Mesenchymal stem cell (in vitro differentiated cells and primary cell): ENCODE measurements around the gene ADNP2. TPM values are rescaled to one million over a fixed set of nuclear protein-coding genes. Genes with fewer than 3 reads are reported as not detected.

Experiments
- DNase-seq: peaks from one replicate; pipeline ENCODE4 v3.0.0-alpha.2; 2013
- H2AFZ ChIP-seq: one replicate; pipeline ENCODE4 v1.6.1; 2013; ENCODE audit warnings: low read depth, mild to moderate bottlenecking, control low read depth, inconsistent platforms, low read length, moderate library complexity
- H2AK5ac ChIP-seq: 2 replicates; pipeline ENCODE4 v1.6.1; 2013; ENCODE audit warnings: low read length, moderate library complexity, mild to moderate bottlenecking, inconsistent platforms; ENCODE audit not compliant: severe bottlenecking
- H2BK120ac ChIP-seq: one replicate; pipeline ENCODE4 v1.6.1; 2013; ENCODE audit warnings: low read depth, mild to moderate bottlenecking, inconsistent platforms, low read length, moderate library complexity
- H2BK12ac ChIP-seq, 2 experiments: one replicate each; pipeline ENCODE4 v1.6.1; 2013; ENCODE audit warnings: inconsistent platforms in 2 of 2, low read length in 2 of 2, mild to moderate bottlenecking in 2 of 2, moderate library complexity in 2 of 2, control low read depth in 1 of 2
- H2BK15ac ChIP-seq: one replicate; pipeline ENCODE4 v1.6.1; 2013; ENCODE audit warnings: mild to moderate bottlenecking, low read depth, inconsistent platforms; ENCODE audit not compliant: poor library complexity, severe bottlenecking
- H2BK5ac ChIP-seq: 2 replicates; pipeline ENCODE4 v1.6.1; 2013; ENCODE audit warnings: low read depth, mild to moderate bottlenecking, low read length, control low read depth, inconsistent platforms; ENCODE audit not compliant: poor library complexity, severe bottlenecking
- H3K14ac ChIP-seq, 2 experiments: one replicate each; pipeline ENCODE4 v1.6.1; 2013; ENCODE audit warnings: inconsistent platforms in 2 of 2, low read length in 2 of 2, control low read depth in 1 of 2, mild to moderate bottlenecking in 1 of 2, moderate library complexity in 1 of 2
- H3K18ac ChIP-seq, 2 experiments: one replicate each; pipeline ENCODE4 v1.6.1; 2013; ENCODE audit warnings: inconsistent platforms in 2 of 2, low read length in 2 of 2, control low read depth in 1 of 2, low read depth in 1 of 2, mild to moderate bottlenecking in 1 of 2
- H3K23ac ChIP-seq, 2 experiments: one replicate each; pipeline ENCODE4 v1.6.1; 2013; ENCODE audit warnings: inconsistent platforms in 2 of 2, low read length in 2 of 2, mild to moderate bottlenecking in 2 of 2, moderate library complexity in 2 of 2, control low read depth in 1 of 2
- H3K27ac ChIP-seq: 2 replicates; pipeline ENCODE4 v1.5.1; 2013; ENCODE audit warnings: mild to moderate bottlenecking, moderate library complexity, low read length, control low read depth, inconsistent platforms; ENCODE audit not compliant: poor library complexity, severe bottlenecking
- H3K27me3 ChIP-seq, 2 experiments: 2 replicates each; pipeline versions ENCODE4 v1.6.1 to v1.7.0; 2013; ENCODE audit warnings: low read length in 2 of 2, mild to moderate bottlenecking in 2 of 2, moderate library complexity in 2 of 2, control low read depth in 1 of 2, inconsistent platforms in 1 of 2; ENCODE audit not compliant: control insufficient read depth in 1 of 2, insufficient read depth in 1 of 2
- H3K36me3 ChIP-seq, 2 experiments: 2 replicates each; pipeline versions ENCODE4 v1.6.1 to v1.7.0; 2013; ENCODE audit warnings: low read length in 2 of 2, control low read depth in 1 of 2, inconsistent platforms in 1 of 2, low read depth in 1 of 2, mild to moderate bottlenecking in 1 of 2; ENCODE audit not compliant: insufficient read depth in 2 of 2, control insufficient read depth in 1 of 2
- H3K4ac ChIP-seq, 2 experiments: one replicate each; pipeline ENCODE4 v1.6.1; 2013; ENCODE audit warnings: inconsistent platforms in 2 of 2, low read length in 2 of 2, mild to moderate bottlenecking in 2 of 2, moderate library complexity in 2 of 2, control low read depth in 1 of 2, low read depth in 1 of 2
- H3K4me1 ChIP-seq: 2 replicates; pipeline ENCODE4 v1.6.1; 2013; ENCODE audit warnings: low read depth, low read length, control low read depth; ENCODE audit not compliant: control insufficient read depth, insufficient read depth
- H3K4me2 ChIP-seq: 2 replicates; pipeline ENCODE4 v1.6.1; 2013; ENCODE audit warnings: low read length, mild to moderate bottlenecking, inconsistent platforms; ENCODE audit not compliant: poor library complexity, severe bottlenecking
- H3K4me3 ChIP-seq, 2 experiments: 2 replicates each; pipeline versions ENCODE4 v1.5.1 to v1.7.0; 2013; ENCODE audit warnings: low read length in 2 of 2, mild to moderate bottlenecking in 2 of 2, control low read depth in 1 of 2, low read depth in 1 of 2; ENCODE audit not compliant: insufficient read depth in 1 of 2
- H3K79me1 ChIP-seq: replicated peaks from 2 replicates; pipeline ENCODE4 v1.6.1; 2013; ENCODE audit warnings: mild to moderate bottlenecking, control low read depth, low read length, inconsistent platforms; ENCODE audit not compliant: poor library complexity, severe bottlenecking
- H3K9ac ChIP-seq: 2 replicates; pipeline ENCODE4 v1.7.0; 2013; ENCODE audit warnings: mild to moderate bottlenecking, low read length, moderate library complexity
- H3K9me3 ChIP-seq: 2 replicates; pipeline ENCODE4 v1.7.0; 2013; ENCODE audit warnings: mild to moderate bottlenecking, low read length; ENCODE audit not compliant: control insufficient read depth
- H4K8ac ChIP-seq: one replicate; pipeline ENCODE4 v1.6.1; 2013; ENCODE audit warnings: inconsistent platforms, mild to moderate bottlenecking, low read length, moderate library complexity
- H4K91ac ChIP-seq: one replicate; pipeline ENCODE4 v1.6.1; 2013; ENCODE audit warnings: mild to moderate bottlenecking, low read length, inconsistent platforms
- WGBS: methylation state at CpG from one replicate; pipeline ENCODE4 v1.1.7; 2013; ENCODE audit warnings: mixed read lengths; 5-methylcytosine and 5-hydroxymethylcytosine counted together
- polyA plus RNA-seq, 2 experiments: library from polyadenylated mRNA; stranded (reverse); fragments of 200-250 nt; gene quantifications; one replicate each; pipeline ENCODE4 v1.2.3, GENCODE V29; 2013

ADNP2 gene, protein sequence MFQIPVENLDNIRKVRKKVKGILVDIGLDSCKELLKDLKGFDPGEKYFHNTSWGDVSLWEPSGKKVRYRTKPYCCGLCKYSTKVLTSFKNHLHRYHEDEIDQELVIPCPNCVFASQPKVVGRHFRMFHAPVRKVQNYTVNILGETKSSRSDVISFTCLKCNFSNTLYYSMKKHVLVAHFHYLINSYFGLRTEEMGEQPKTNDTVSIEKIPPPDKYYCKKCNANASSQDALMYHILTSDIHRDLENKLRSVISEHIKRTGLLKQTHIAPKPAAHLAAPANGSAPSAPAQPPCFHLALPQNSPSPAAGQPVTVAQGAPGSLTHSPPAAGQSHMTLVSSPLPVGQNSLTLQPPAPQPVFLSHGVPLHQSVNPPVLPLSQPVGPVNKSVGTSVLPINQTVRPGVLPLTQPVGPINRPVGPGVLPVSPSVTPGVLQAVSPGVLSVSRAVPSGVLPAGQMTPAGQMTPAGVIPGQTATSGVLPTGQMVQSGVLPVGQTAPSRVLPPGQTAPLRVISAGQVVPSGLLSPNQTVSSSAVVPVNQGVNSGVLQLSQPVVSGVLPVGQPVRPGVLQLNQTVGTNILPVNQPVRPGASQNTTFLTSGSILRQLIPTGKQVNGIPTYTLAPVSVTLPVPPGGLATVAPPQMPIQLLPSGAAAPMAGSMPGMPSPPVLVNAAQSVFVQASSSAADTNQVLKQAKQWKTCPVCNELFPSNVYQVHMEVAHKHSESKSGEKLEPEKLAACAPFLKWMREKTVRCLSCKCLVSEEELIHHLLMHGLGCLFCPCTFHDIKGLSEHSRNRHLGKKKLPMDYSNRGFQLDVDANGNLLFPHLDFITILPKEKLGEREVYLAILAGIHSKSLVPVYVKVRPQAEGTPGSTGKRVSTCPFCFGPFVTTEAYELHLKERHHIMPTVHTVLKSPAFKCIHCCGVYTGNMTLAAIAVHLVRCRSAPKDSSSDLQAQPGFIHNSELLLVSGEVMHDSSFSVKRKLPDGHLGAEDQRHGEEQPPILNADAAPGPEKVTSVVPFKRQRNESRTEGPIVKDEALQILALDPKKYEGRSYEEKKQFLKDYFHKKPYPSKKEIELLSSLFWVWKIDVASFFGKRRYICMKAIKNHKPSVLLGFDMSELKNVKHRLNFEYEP
- polyA plus RNA-seq (2013, experiment 1 of 2), result 13.5 TPM
- 14.4 TPM for polyA plus RNA-seq (2013, experiment 2 of 2)

DNA sequence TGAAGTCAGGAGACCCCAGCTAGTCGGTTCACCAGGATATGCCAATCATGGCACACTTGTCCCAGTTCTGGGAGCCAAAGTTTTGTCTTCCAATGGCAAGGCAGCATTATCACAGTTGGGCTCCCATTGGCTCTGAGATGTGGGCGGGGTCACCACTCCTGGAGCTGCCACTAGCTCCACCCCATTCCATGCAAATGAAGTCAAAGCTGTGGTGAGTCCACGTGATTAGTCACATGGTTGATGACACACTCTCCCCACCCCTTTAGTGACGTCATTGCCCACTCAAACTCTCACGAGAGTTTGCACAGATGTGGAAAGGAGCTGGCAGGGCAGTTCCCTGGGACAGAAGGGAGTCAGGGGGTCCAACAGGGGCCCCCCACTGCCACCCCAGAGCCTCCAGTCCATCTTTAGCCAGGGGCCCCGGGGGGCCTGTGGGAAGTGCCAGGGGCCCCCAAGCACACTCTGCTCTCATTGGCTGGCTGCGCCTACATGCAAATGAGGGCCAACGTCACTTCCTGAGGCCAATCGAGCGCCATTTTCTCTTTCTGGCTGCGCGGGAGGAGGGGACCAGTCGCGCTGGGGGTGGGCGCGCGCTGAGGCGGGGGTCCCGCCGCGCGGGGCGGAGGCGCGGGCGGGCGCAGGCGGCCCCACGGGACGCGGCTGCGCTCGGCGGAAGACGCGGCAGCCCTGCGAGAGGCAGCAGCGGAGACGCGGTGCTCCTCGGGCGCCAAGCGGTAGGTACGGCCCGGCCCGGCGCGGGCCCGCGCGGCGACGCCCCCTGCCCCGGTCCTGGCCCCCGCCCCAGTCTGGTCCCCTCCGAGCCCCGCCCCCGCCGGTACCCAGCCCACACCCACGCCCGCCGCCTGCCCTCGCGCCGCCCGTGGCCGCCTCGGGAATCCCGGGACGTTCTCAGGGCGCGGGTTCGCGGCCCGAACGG, at the start of gene ADNP2:
ADNP2 (plus strand) TSS at position 524 of the 937 bp plus-strand sequence. CDS start 8,281 bp downstream, outside the sequence.
- peak within 1 kb of the TSS; percentile 97 for H4K8ac ChIP-seq
- peak within 1 kb of the TSS in 1 of 2 experiments; percentile 99 for H3K14ac ChIP-seq
- peak within 1 kb of the TSS; percentile 87 to 93 for H3K18ac ChIP-seq
- 4% methylated on average over 41 of the region's 76 CpGs for WGBS
- H2BK5ac ChIP-seq, result no peak within 1 kb of the TSS
- DNase-seq, result peak; percentile 98
- H3K36me3 ChIP-seq, result no peaks in the 10 kb centered on the region
- no peaks in the 10 kb centered on the region for H3K9me3 ChIP-seq
- peak within 1 kb of the TSS; percentile 99 for H2BK120ac ChIP-seq
- peak within 1 kb of the TSS; percentile 18 to 47 for H2BK12ac ChIP-seq
- peak within 1 kb of the TSS; percentile 95 for H4K91ac ChIP-seq
- H3K4ac ChIP-seq, result peak within 1 kb of the TSS; percentile 77 to 83
- H3K79me1 ChIP-seq, result no peaks in the 10 kb centered on the region
- peak within 1 kb of the TSS in 1 of 2 experiments; percentile 91 for H3K23ac ChIP-seq
- H2BK15ac ChIP-seq, result peak within 1 kb of the TSS; percentile 96
- peak within 1 kb of the TSS; percentile 86 to 92 for H3K4me3 ChIP-seq
- peaks cover 7% of the 10 kb centered on the region for H3K4me1 ChIP-seq
- peak within 1 kb of the TSS; percentile 88 for H3K27ac ChIP-seq
- H3K9ac ChIP-seq, result peak within 1 kb of the TSS; percentile 94
- H2AFZ ChIP-seq, result peak within 1 kb of the TSS; percentile 80
- H2AK5ac ChIP-seq, result peak within 1 kb of the TSS; percentile 53
- no peaks in the 10 kb centered on the region for H3K27me3 ChIP-seq
- peak within 1 kb of the TSS; percentile 88 for H3K4me2 ChIP-seq

DNA sequence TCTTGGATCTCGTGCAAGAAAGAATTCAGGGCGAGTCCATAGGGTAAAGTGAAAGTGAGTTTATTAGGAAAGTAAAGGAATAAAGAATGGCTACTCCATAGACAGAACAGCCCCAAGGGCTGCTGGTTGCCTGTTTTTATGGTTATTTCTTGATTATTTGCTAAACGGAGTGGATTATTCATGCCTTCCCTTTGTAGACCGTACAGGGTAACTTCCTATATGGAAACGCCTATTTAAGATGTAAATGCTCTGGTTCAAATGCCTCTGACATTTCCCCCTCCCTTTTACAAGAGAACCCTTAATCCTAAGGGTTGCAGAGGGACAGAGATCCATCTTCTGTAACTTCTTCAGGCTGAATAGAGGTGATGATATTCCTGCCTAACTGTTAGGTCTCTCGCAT, 49.1 kb upstream of the ADNP2 start:
- H3K14ac ChIP-seq, result no peak overlapping the region
- no peak overlapping the region for H2BK12ac ChIP-seq
- H3K27ac ChIP-seq, result no peak overlapping the region
- WGBS, result 87% methylated on average over 4 of the region's 6 CpGs
- no peak overlapping the region for H3K4ac ChIP-seq
- no peak overlapping the region for H3K18ac ChIP-seq
- no peak overlapping the region for H2BK120ac ChIP-seq
- no peaks in the 10 kb centered on the region for H3K79me1 ChIP-seq
- no peak overlapping the region for H2BK5ac ChIP-seq
- H3K36me3 ChIP-seq, result no peaks in the 10 kb centered on the region
- H2BK15ac ChIP-seq, result no peak overlapping the region
- DNase-seq, result no peak
- no peak overlapping the region for H2AFZ ChIP-seq
- no peak overlapping the region for H3K4me2 ChIP-seq
- H3K23ac ChIP-seq, result no peak overlapping the region
- no peak overlapping the region for H3K4me3 ChIP-seq
- no peaks in the 10 kb centered on the region for H3K27me3 ChIP-seq
- H3K4me1 ChIP-seq, result no peaks in the 10 kb centered on the region
- H2AK5ac ChIP-seq, result no peak overlapping the region
- no peak overlapping the region for H4K8ac ChIP-seq
- H3K9me3 ChIP-seq, result peaks cover 38% of the 10 kb centered on the region
- H3K9ac ChIP-seq, result no peak overlapping the region
- H4K91ac ChIP-seq, result no peak overlapping the region

DNA sequence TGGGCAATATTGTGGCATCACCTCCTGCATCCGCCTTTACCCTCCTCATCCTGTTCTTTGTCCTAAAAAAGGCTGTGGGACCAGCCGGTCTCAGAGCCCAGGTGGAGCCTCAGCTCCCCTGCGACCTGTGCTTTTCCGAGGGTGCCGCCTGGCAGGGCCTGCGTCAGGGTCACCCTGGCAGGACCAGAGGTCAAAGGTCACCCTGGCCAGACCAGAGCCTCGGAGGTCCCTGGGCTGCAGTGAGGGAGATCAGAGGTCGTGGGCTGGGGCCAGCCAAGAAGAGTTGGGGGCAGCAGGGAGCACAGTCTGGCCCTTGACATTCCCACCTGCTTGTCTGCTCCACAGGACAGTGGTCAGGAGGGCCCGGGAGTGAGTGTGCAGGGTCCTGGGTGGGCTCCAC, 43.4 kb upstream of the ADNP2 start:
- H3K27ac ChIP-seq, result no peak overlapping the region
- H3K9me3 ChIP-seq, result peaks cover 7% of the 10 kb centered on the region
- no peak overlapping the region for H4K91ac ChIP-seq
- no peak overlapping the region for H3K4me3 ChIP-seq
- no peaks in the 10 kb centered on the region for H3K79me1 ChIP-seq
- no peak overlapping the region for H4K8ac ChIP-seq
- peaks cover 2% of the 10 kb centered on the region for H3K4me1 ChIP-seq
- H2BK15ac ChIP-seq, result no peak overlapping the region
- H3K27me3 ChIP-seq, result no peaks in the 10 kb centered on the region
- H2AFZ ChIP-seq, result no peak overlapping the region
- H3K18ac ChIP-seq, result no peak overlapping the region
- H2AK5ac ChIP-seq, result no peak overlapping the region
- no peak overlapping the region for H3K4ac ChIP-seq
- no peaks in the 10 kb centered on the region for H3K36me3 ChIP-seq
- no peak overlapping the region for H3K23ac ChIP-seq
- H3K4me2 ChIP-seq, result no peak overlapping the region
- H3K14ac ChIP-seq, result no peak overlapping the region
- H2BK5ac ChIP-seq, result no peak overlapping the region
- no peak overlapping the region for H2BK12ac ChIP-seq
- H2BK120ac ChIP-seq, result no peak overlapping the region
- 91% methylated on average over 9 of the region's 9 CpGs for WGBS
- no peak for DNase-seq
- no peak overlapping the region for H3K9ac ChIP-seq
